H1 (cell line): Measurements from ENCODE around the gene COTL1. TPM values are rescaled to one million over a fixed set of nuclear protein-coding genes. Genes with fewer than 3 reads are reported as not detected.
"Not testable (repeated sequence)": the region's sequence is repeated elsewhere in the genome, so short reads cannot be mapped to it uniquely, and the experiment has no call there.

Experiments
- CTCF ChIA-PET: fragments of 300-600 bp; sonication (Branson Sonifier 250); formaldehyde crosslinking; loops from one replicate; lab custom pipeline; 2021; ENCODE audit not compliant: partially characterized antibody; lab: Charles Lee
- POLR2A ChIA-PET: fragments of 300-600 bp; sonication (Branson Sonifier 250); formaldehyde crosslinking; loops from one replicate; lab custom pipeline; 2021; ENCODE audit warnings: inconsistent platforms; ENCODE audit not compliant: partially characterized antibody; lab: Charles Lee
- DNase-seq, 2 experiments: peaks; one replicate each; pipeline versions ENCODE4 v3.0.0 to v3.0.0-alpha.2; 2010 to 2022; ENCODE audit warnings: low spot score in 2 of 2, low read depth in 1 of 2, mixed read lengths in 1 of 2
- FAIRE-seq: peaks from 2 replicates; lab custom pipeline; 2011; peaks lifted over from hg19 to GRCh38; lab: Jason Lieb, UNC
- H2AFZ ChIP-seq: 2 replicates; pipeline ENCODE4 v1.8.1; 2012; ENCODE audit warnings: low read length, inconsistent platforms
- H2AK5ac ChIP-seq: 2 replicates; pipeline ENCODE4 v1.6.1; 2013; ENCODE audit warnings: low read depth, low read length
- H2BK120ac ChIP-seq: replicated peaks from 2 replicates; pipeline ENCODE3; 2013; ENCODE audit warnings: low read depth, low read length, inconsistent platforms
- H2BK12ac ChIP-seq: 2 replicates; pipeline ENCODE4 v1.6.1; 2013; ENCODE audit warnings: low read depth, low read length
- H2BK15ac ChIP-seq: 2 replicates; pipeline ENCODE4 v1.6.1; 2013; ENCODE audit warnings: low read length
- H2BK20ac ChIP-seq: 2 replicates; pipeline ENCODE4 v1.6.1; 2013; ENCODE audit warnings: low read length
- H2BK5ac ChIP-seq: 2 replicates; pipeline ENCODE4 v1.6.1; 2013; ENCODE audit warnings: low read depth, low read length
- H3K14ac ChIP-seq: 2 replicates; pipeline ENCODE4 v1.6.1; 2013; ENCODE audit warnings: inconsistent platforms; ENCODE audit not compliant: insufficient read length
- H3K18ac ChIP-seq: 2 replicates; pipeline ENCODE4 v1.6.1; 2013; ENCODE audit warnings: low read length; ENCODE audit errors: extremely low read depth
- H3K23ac ChIP-seq: 2 replicates; pipeline ENCODE4 v1.6.1; 2013; ENCODE audit warnings: inconsistent platforms; ENCODE audit not compliant: insufficient read length
- H3K23me2 ChIP-seq: 2 replicates; pipeline ENCODE4 v1.6.1; 2013; ENCODE audit warnings: low read depth, low read length
- H3K27ac ChIP-seq: 2 replicates; pipeline ENCODE4 v1.6.1; 2011; ENCODE audit warnings: low read depth, low read length, inconsistent platforms
- H3K27me3 ChIP-seq, 4 experiments: replicated peaks in 1 of 4; 1 replicate in 1 of 4; 2 replicates in 3 of 4; pipeline versions ENCODE4 v1.6.1 to v1.8.1; 2011 to 2013; ENCODE audit warnings: low read length in 3 of 4, mild to moderate bottlenecking in 3 of 4, inconsistent platforms in 2 of 4, mixed read lengths in 2 of 4, moderate library complexity in 1 of 4; ENCODE audit not compliant: control insufficient read depth in 3 of 4, insufficient read depth in 3 of 4; ENCODE audit errors: extremely low read depth in 1 of 4
- H3K36me3 ChIP-seq, 4 experiments: 2 replicates each; pipeline versions ENCODE4 v1.6.1 to v1.8.1; 2011 to 2013; ENCODE audit warnings: mild to moderate bottlenecking in 4 of 4, low read length in 3 of 4, moderate library complexity in 2 of 4, control low read depth in 1 of 4, inconsistent platforms in 1 of 4; ENCODE audit not compliant: insufficient read depth in 4 of 4, control insufficient read depth in 2 of 4
- H3K4ac ChIP-seq: replicated peaks from 2 replicates; pipeline ENCODE3; 2013; ENCODE audit warnings: low read length, low read depth, mixed read lengths, inconsistent platforms; ENCODE audit not compliant: insufficient read length
- H3K4me1 ChIP-seq, 4 experiments: replicated peaks in 1 of 4; 1 replicate in 1 of 4; 2 replicates in 3 of 4; pipeline versions ENCODE4 v1.6.1 to v1.8.1; 2011 to 2013; ENCODE audit warnings: low read length in 3 of 4, inconsistent platforms in 2 of 4, mixed read lengths in 1 of 4; ENCODE audit not compliant: insufficient read depth in 4 of 4, control insufficient read depth in 3 of 4
- H3K4me2 ChIP-seq, 2 experiments: 2 replicates each; pipeline versions ENCODE4 v1.6.1 to v1.8.1; 2011 to 2013; ENCODE audit warnings: low read depth in 2 of 2, low read length in 2 of 2, control low read depth in 1 of 2, inconsistent platforms in 1 of 2, mild to moderate bottlenecking in 1 of 2; ENCODE audit not compliant: insufficient read depth in 1 of 2
- H3K4me3 ChIP-seq, 4 experiments: fragments of 200-600, 300-600 bp in 1 of 4; sonication (generic), shearing (Covaris generic), sonication (Bioruptor Twin) in 1 of 4; 2 replicates each; pipeline versions ENCODE4 v1.5.1 to v1.8.1; 2011 to 2016; ENCODE audit warnings: low read length in 4 of 4, low read depth in 3 of 4, control low read depth in 2 of 4, inconsistent platforms in 2 of 4, mild to moderate bottlenecking in 2 of 4, mixed read lengths in 1 of 4, moderate library complexity in 1 of 4; ENCODE audit not compliant: insufficient read depth in 2 of 4; ENCODE audit errors: extremely low read depth in 1 of 4
- H3K56ac ChIP-seq: replicated peaks from 2 replicates; pipeline ENCODE3; 2013; ENCODE audit warnings: low read depth, mild to moderate bottlenecking, mixed read lengths, low read length, inconsistent platforms; ENCODE audit not compliant: insufficient read length
- H3K79me1 ChIP-seq: 2 replicates; pipeline ENCODE4 v1.6.1; 2013; ENCODE audit warnings: low read depth, low read length, control low read depth
- H3K79me2 ChIP-seq, 2 experiments: 2 replicates each; pipeline versions ENCODE4 v1.6.1 to v1.8.1; 2012 to 2013; ENCODE audit warnings: low read length in 2 of 2, mild to moderate bottlenecking in 2 of 2, inconsistent platforms in 1 of 2; ENCODE audit not compliant: insufficient read depth in 2 of 2, control insufficient read depth in 1 of 2
- H3K9ac ChIP-seq, 4 experiments: replicated peaks in 1 of 4; 1 replicate in 1 of 4; 2 replicates in 3 of 4; pipeline versions ENCODE4 v1.6.1 to v1.8.1; 2011 to 2013; ENCODE audit warnings: low read depth in 3 of 4, low read length in 3 of 4, control low read depth in 2 of 4, mild to moderate bottlenecking in 2 of 4, moderate library complexity in 2 of 4, inconsistent platforms in 1 of 4; ENCODE audit errors: extremely low read depth in 1 of 4
- H3K9me3 ChIP-seq, 2 experiments: 2 replicates each; pipeline versions ENCODE4 v1.6.1 to v1.8.1; 2012 to 2013; ENCODE audit warnings: mild to moderate bottlenecking in 2 of 2, moderate library complexity in 2 of 2, control low read depth in 1 of 2, inconsistent platforms in 1 of 2, low read depth in 1 of 2, low read length in 1 of 2, mixed read lengths in 1 of 2; ENCODE audit not compliant: insufficient read depth in 2 of 2
- H4K20me1 ChIP-seq, 2 experiments: replicated peaks in 1 of 2; 2 replicates each; pipeline versions ENCODE3 to v1.8.1; 2011 to 2013; ENCODE audit warnings: inconsistent platforms in 2 of 2, low read length in 2 of 2, mild to moderate bottlenecking in 1 of 2; ENCODE audit not compliant: insufficient read depth in 2 of 2, control insufficient read depth in 1 of 2
- H4K5ac ChIP-seq: 2 replicates; pipeline ENCODE4 v1.6.1; 2013; ENCODE audit warnings: low read length, low read depth, mixed read lengths, inconsistent platforms; ENCODE audit not compliant: insufficient read length
- H4K8ac ChIP-seq: 2 replicates; pipeline ENCODE4 v1.8.0; 2013; ENCODE audit warnings: mild to moderate bottlenecking, moderate library complexity, low read length, inconsistent platforms; ENCODE audit not compliant: insufficient read depth; ENCODE audit errors: extremely low read depth
- H4K91ac ChIP-seq: replicated peaks from 2 replicates; pipeline ENCODE3; 2013; ENCODE audit warnings: low read length, mixed read lengths, inconsistent platforms; ENCODE audit not compliant: insufficient read length
- WGBS, 2 experiments: shearing (Covaris generic) in 1 of 2; methylation state at CpG; one replicate each; pipeline versions ENCODE4 v1.1.6 to v1.1.7; 2013 to 2015; ENCODE audit warnings: low lambda C conversion rate in 2 of 2, mixed read lengths in 2 of 2, inconsistent platforms in 1 of 2, low coverage in 1 of 2, missing lambda C conversion rate in 1 of 2; ENCODE audit not compliant: insufficient replicate concordance in 2 of 2, insufficient coverage in 1 of 2, insufficient read length in 1 of 2; ENCODE audit errors: extremely low coverage in 1 of 2, missing lambda C conversion rate in 1 of 2; 5-methylcytosine and 5-hydroxymethylcytosine counted together
- polyA plus RNA-seq, 7 experiments: library from polyadenylated mRNA; depleted of rRNA in 3 of 7; stranded (reverse) in 5 of 7; unstranded in 2 of 7; fragments of >200 nt in 5 of 7; fragments of 200-250 nt in 2 of 7; gene quantifications; 1 replicate in 5 of 7; 2 replicates in 1 of 7; 4 replicates in 1 of 7; pipeline versions ENCODE4 v1.2.1 to v1.2.3, GENCODE V29; 2011 to 2013; ENCODE audit warnings: missing spikeins in 2 of 7, mixed read lengths in 2 of 7
- total RNA-seq: library from RNA; stranded (reverse); fragmentation: NEBNext Ultra II Directional; extraction: Animal tissue kit (Norgen Biotek cat#: 25700); gene quantifications from 2 replicates; pipeline ENCODE4 v1.2.1, GENCODE V29; 2021

COTL1 gene
- total and polyA plus RNA-seq, 2 of the 8 experiments (the other 6 are each of a cell fraction or from before 2014, with no cell fraction given): 59.2 to 183 TPM

DNA sequence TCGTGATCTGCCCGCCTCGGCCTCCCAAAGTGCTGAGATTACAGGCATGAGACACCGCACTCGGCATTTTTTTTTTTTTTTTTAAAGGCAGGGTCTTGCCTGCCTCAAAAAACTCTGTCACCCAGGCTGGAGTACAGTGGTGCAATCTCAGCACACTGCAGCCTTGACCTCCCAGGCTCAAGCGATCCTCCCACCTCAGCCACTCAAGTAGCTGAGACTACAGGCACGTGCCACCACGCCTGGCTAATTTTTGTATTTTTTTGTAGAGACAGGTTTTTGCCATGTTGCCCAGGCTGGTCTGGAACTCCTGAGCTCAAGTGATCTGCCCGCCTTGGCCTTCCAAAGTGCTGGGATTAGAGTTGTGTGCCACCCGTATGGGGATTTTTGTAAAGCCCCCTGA lies 3.0 kb upstream of the COTL1 start:
- not testable (repeated sequence) for H2BK20ac ChIP-seq, H3K9ac ChIP-seq, FAIRE-seq, H3K27me3 ChIP-seq, H4K20me1 ChIP-seq, H3K56ac ChIP-seq, H3K18ac ChIP-seq, H2BK5ac ChIP-seq, H3K9me3 ChIP-seq, DNase-seq, H3K4me3 ChIP-seq, H3K36me3 ChIP-seq, H3K79me2 ChIP-seq, H3K14ac ChIP-seq, H4K5ac ChIP-seq, H3K4ac ChIP-seq, H2BK15ac ChIP-seq, H2BK12ac ChIP-seq, H3K79me1 ChIP-seq, H2BK120ac ChIP-seq, H3K27ac ChIP-seq, H2AK5ac ChIP-seq, H3K23ac ChIP-seq, H4K8ac ChIP-seq, H2AFZ ChIP-seq, H4K91ac ChIP-seq, H3K4me2 ChIP-seq, H3K23me2 ChIP-seq
- peaks cover 3 to 14% (median 6%) of the 10 kb centered on the region in 4 experiments; a peak in 6 of 7 replicates for H3K4me1 ChIP-seq
- ChIA-PET CTCF (interaction anchor here (0.6 to 5.7 kb wide), 25 partner anchors 9 to 177 kb away, joined by 3 to 68 read pairs (median 5); partner anchors contain the start of gene MEAK7), POLR2A (interaction anchor here (0.9 to 1.1 kb wide), 3 partner anchors 35 to 119 kb away, joined by 3 to 4 read pairs (median 4); no protein-coding TSS in a partner anchor)
- WGBS, 2 experiments: 89% methylated on average over 10 of the region's 10 CpGs; no CpG with 5 or more reads in 1 of the 2 experiments
